ENCODE data around the gene CDK5RAP1.

The CDK5RAP1 gene

GRCh38 chr20:33325350-33325749, 76.0 kb downstream of the CDK5RAP1 start:
- no peak for DNase-seq (ENCODE audit: low spot score)
- in situ Hi-C loops (cut with MboI; ENCODE audit: low pct_unique_long_range_greater_than_20kb, low sequenced_read_pairs, unreplicated experiment) = no loop called here
- no peak for TF ChIP-seq CTCF (IDR thresholded peaks at IDR 0.05; ENCODE audit: extremely low read depth, insufficient read depth, missing control alignments)

- in situ Hi-C loops (cut with MboI; ENCODE audit: low pct_unique_long_range_greater_than_20kb, low sequenced_read_pairs, unreplicated experiment) = no loop called here
- TF ChIP-seq CTCF (IDR thresholded peaks at IDR 0.05; ENCODE audit: extremely low read depth, insufficient read depth, missing control alignments) = no peak
- DNase-seq (ENCODE audit: low spot score) = no peak
Observed at GRCh38 chr20:33323236-33323635, 78.1 kb downstream of the CDK5RAP1 start.

GRCh38 chr20:33322456-33322855, 78.9 kb downstream of the CDK5RAP1 start:
- in situ Hi-C loops (cut with MboI; ENCODE audit: low pct_unique_long_range_greater_than_20kb, low sequenced_read_pairs, unreplicated experiment) = no loop called here
- no peak for TF ChIP-seq CTCF (IDR thresholded peaks at IDR 0.05; ENCODE audit: extremely low read depth, insufficient read depth, missing control alignments)
- no peak for DNase-seq (ENCODE audit: low spot score)

GRCh38 chr20:33320006-33320405, 81.3 kb downstream of the CDK5RAP1 start:
- no peak for DNase-seq (ENCODE audit: low spot score)
- no peak for TF ChIP-seq CTCF (IDR thresholded peaks at IDR 0.05; ENCODE audit: extremely low read depth, insufficient read depth, missing control alignments)
- in situ Hi-C loops (cut with MboI; ENCODE audit: low pct_unique_long_range_greater_than_20kb, low sequenced_read_pairs, unreplicated experiment) = no loop called here

- in situ Hi-C loops (cut with MboI; ENCODE audit: low pct_unique_long_range_greater_than_20kb, low sequenced_read_pairs, unreplicated experiment) = no loop called here
- TF ChIP-seq CTCF (IDR thresholded peaks at IDR 0.05; ENCODE audit: extremely low read depth, insufficient read depth, missing control alignments) = no peak
- no peak for DNase-seq (ENCODE audit: low spot score)
Observed at GRCh38 chr20:33318096-33318429, 83.3 kb downstream of the CDK5RAP1 start.

GRCh38 chr20:33317424-33318095, 83.8 kb downstream of the CDK5RAP1 start:
- no peak for TF ChIP-seq CTCF (IDR thresholded peaks at IDR 0.05; ENCODE audit: extremely low read depth, insufficient read depth, missing control alignments)
- DNase-seq (ENCODE audit: low spot score) = no peak
- in situ Hi-C loops (cut with MboI; ENCODE audit: low pct_unique_long_range_greater_than_20kb, low sequenced_read_pairs, unreplicated experiment) = no loop called here

GRCh38 chr20:33316958-33317357, 84.4 kb downstream of the CDK5RAP1 start:
- no peak for TF ChIP-seq CTCF (IDR thresholded peaks at IDR 0.05; ENCODE audit: extremely low read depth, insufficient read depth, missing control alignments)
- no peak for DNase-seq (ENCODE audit: low spot score)
- in situ Hi-C loops (cut with MboI; ENCODE audit: low pct_unique_long_range_greater_than_20kb, low sequenced_read_pairs, unreplicated experiment) = no loop called here
